GM18502 (cell line): ENCODE results near the gene ONECUT3.
A peak's percentile ranks its signal among the peaks of the same experiment; 100 is the strongest.

Experiments
- ATAC-seq: cut with Tn5 transposase; IDR thresholded peaks from one replicate; pipeline ENCODE4 v1.9.1; 2021; ENCODE audit warnings: mild to moderate bottlenecking; ENCODE audit not compliant: unreplicated experiment, poor library complexity

The ONECUT3 gene

DNA sequence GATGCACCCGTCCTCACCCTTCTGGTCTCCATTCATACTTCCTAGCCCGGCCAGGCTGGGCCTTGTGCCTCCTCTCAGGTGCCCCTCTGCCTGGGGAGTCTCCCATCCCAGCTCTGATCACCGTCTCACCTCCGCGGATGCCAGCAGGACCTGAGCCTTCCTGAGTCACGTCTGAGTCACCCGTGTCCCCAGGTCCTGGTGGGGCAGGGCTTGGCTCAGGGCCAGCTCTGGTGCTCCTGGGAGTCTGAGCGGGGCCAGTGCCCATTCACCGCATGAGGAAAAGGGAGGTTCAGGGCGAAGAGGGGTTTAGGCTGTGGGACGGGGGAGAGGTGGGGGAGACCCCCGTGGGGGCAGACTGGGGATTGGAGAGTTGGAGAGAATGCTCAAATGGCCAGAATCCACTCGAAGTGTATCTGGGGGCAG, 58.2 kb downstream of the ONECUT3 start:
- no peak for ATAC-seq

DNA sequence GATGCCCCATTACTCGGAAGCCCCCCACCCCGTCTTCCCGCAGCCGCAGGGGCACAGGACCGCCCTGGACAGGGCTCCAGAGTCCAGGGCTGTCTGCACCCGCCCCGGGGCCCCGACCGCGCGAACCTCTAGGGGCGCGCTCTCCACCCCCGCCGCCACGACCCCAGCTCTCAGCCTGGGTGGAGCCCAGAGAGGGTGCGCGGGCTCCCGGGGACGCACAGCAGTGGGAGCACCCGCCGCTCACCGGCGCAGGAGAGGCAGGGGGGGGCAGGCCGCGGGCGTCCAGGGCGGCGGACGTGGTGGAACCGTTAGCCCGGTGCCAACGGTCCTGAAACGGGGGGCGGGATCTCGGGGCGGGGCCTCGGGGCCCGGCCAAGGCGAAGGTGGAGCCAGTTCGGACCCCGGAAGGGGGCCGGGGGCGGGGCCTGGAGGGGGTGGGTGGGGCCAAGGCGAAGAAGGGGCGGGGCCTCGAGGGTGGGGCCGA, 58.7 kb downstream of the ONECUT3 start, which contains the start of gene ATP8B3:
ATP8B3 (minus strand) TSS at position 335 of the 484 bp plus-strand sequence. CDS start 540 bp downstream, outside the sequence.
- peak; percentile 31 for ATAC-seq

DNA sequence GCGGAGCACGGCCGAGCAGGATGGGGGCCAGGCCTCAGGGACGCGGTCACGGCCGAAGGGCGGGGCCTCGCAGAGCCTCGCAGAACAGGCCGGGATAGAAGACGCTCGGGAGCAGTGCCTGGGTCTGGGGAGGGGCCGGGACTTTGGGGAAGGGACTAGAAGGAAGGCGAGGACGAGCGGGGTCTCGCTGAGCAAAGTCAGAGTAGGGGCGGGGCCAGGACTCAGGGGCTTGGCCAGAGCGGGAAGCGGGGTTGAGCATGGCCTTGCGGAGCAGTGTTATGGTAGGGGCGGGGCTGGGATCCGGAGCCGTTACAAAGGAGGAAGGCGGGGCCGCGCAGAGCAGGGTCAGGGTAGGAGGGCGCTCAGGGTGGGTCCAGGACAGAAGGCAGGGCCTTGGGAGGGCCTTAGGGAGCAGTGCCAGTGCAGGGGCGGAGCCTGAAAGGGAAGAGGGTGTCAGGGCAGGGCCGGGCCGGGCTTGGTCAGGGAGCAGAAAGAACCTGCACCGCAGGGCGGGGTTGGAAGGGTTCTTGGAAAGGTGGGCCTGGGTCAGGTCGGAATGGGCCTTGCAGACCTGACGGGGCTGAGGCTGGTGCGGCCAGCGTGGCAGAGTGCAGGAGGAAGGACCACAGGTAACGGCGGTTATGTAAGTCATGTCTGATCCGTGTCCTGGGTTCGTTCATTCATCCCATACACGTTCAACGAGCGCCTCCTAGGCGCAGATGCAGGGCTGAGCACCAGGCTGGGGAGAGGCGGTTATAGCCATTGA, 59.3 kb downstream of the ONECUT3 start:
- ATAC-seq = peak; percentile 80

DNA sequence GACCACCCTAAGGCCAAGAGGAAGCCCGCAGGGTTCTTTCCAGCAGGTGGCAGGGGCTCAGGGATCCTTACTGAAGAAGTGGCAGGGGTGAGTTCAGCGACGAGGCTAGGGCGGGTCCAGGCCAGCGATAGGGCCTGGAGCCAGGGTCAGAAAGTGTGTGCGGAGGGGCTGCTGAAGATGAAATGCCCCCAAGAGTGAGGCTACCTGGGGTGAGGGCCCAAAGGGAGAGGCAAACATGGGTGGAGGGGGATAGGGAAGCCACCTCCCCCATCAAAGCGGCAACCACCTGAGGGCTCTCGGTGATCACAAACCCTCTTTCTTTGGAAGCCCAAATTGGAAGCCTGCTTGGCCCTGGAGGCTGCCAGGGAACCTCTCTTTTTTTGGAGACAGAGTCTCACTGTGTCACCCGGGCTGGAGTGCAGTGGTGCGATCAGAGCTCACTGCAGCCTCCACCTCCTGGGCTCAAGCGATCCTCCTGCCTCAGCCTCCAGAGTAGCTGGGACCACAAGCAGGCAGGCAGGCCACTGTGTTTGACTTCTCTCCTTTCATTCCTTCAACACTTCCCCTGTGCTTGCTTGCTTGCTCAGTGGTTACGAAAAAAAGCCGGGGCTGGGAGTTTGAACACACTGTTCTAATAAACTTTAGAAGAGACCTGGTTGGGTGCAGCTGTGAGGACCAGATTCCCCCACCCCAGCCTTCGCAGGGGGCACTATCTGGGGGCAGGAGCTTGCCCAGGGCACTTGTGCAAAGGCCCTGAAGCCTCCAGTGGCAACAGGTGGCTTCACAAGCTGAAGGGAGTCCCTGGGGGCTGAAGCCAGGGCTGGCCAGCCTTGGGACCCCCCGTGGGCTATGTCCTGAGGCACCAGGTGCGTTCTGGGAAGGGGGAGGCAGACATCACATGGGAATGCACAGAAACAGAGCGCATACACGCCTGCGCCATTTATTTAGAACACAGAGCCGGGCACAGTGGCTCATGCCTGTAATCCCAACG, 60.2 kb downstream of the ONECUT3 start:
- ATAC-seq = no peak

DNA sequence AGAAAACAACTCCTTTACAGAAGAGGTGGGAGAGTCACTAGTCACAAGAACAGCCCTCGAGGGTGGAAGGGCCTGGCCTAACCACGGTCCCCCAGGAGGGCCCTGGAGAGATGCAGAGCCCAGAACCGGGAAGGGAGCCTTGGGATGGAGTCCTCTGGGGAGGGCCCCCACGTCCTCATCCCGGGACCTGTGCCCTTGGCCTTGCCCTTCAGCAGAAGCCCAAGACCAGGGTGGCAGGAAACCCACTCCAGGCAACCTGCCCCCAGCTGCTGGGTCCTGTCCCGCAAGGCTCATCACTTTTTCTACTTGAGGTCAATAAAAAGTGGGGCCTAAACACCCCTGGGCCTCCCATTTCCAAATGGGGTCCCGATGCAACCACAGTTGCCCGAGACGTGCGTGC, 61.1 kb downstream of the ONECUT3 start:
- no peak for ATAC-seq

DNA sequence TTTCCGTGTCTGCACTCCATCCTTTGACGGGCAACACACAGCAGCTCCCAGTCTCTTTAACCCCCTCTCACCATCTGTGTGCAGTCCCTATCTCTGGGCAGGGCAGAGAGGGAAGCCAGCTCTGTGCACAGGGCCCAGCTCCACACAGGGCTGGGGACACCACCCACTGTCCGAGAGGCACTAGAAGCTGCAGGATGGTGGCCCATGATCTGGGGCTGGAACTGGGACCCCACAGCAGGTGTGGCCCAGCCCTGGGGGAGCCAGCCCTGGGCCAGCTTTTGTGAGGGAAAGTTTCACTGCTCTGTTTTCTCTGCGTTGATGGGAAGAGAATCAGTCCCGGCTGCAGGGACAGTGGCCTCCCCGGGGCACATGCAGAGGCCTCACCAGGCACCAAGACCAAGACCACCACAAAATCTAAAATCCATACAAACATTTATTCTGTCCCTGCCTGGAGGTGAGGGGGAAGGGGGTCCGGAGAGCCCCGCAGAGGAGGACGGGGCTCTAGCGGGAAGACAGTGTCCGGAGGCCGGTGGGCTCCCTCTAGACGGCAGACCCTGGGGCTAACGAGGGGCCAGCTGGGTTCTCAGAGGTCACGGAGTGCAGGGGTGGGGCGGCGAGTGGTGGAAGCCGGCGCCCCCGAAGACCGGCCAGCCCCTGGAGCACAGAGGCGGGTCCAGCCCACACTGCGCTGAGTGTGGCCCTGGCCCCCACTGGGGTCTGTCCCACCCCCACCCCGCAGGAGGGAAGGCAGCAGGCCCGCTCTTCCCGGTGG, 61.7 kb downstream of the ONECUT3 start:
- ATAC-seq = no peak

DNA sequence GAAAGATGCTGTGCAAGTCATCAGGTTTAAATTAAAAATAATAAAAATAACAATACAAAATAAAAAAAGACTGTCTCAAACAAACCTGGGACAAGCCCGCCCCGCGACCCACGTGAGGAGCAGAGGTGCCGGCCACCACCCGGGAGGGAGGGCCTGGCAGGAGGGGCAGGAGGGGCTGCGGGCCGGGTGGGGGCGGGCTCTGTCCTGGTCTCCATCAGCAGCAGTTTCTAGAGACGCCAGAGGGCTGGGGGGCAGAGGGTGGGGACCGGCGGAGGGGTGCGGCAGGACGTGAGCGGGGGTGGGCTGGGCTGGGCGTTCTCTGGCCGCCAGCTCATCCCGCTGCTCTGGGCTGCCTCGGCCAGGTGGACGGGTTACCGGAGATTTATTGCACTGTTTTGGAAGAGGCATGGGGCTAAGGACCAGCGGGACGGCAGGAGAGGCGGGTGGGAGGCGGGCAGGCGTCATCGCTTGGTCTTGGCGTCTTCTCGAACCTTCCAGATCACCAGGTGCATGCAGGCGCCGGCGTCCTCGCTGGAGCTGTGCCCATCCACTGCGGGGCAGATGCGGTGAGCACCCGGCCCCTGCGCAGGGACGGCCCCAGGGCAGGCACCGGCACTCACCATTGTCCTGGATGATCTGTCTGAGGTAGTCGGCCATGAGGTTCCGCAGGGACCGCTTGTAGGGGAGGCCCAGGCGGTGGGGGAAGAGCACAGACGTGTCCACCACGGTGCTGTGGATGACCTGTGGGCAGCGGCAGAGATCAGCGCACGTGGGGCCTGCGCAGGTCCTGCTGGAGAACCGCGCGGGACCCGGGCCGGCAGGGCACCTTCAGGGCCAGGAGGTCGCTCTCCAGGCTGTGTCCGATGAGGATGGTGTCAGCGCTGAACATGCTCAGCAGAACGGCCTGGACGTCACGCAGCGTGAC, 62.6 kb downstream of the ONECUT3 start:
- ATAC-seq = no peak

DNA sequence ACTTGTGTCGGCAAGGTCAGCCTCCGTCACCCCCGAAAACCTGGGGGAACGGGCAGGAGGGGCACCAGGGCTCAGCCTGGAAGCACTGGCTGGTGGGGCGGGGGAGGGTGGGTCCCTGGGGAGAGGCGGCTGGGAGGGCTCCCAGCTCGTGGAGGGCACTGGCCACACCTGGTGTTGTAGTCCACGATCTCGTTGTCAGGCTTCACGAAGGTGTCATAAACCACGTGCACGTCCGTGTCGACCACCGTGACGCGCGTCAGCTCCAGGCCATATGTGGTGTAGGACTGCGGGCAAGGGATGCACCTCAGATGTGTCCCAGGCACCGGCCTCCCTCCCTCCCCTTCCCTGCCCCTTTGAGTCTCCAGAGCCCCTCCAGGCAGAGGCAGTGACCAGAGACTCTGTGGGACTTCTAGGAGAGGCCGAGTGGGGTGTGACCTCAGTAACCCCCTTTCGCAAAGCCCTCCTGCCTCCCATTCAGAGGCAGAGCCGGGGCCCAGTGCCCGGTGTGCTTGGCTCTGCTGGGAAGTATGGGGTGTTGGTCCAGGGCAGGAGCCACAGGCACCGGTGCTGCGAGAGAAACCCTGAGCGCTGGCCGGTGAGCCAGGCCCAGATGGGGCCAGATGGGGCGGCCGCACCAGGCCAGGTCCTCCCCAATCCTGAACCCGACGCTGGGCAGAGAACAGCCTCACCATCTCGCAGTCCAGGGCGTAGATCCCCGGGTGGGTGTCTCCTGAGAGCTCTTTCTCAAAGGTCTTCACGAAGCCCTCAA, 63.4 kb downstream of the ONECUT3 start:
- ATAC-seq = no peak

DNA sequence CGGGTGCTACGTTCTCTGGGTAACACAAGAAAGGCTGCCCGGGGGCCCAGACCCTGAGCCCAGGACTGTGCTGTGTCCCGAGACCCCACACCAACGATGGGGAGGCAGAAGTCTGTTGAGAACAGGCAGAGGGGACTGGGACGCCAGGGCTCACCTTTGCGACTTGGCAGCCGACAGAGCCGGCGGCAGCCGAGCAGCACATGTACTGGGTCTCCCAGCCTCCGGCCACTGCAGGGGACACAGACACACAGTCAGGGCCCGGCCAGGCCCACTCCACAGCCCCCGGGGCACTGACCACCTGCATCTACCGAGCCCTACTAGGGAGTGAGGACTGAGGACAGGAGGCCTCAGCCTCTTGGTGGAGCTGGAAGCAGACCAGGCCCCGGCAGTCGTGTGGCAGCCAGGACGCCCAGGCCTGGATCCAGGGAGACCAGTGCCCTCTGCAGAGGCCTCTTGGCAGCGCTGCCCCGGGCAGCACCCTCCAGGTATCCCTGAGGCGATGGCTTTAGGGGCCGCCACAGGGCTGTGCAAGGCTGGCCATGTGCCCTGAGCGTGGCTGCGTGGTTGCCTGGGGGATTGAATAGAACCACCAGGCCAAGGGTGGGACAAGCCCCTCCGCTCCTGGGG, 64.4 kb downstream of the ONECUT3 start:
- no peak for ATAC-seq

DNA sequence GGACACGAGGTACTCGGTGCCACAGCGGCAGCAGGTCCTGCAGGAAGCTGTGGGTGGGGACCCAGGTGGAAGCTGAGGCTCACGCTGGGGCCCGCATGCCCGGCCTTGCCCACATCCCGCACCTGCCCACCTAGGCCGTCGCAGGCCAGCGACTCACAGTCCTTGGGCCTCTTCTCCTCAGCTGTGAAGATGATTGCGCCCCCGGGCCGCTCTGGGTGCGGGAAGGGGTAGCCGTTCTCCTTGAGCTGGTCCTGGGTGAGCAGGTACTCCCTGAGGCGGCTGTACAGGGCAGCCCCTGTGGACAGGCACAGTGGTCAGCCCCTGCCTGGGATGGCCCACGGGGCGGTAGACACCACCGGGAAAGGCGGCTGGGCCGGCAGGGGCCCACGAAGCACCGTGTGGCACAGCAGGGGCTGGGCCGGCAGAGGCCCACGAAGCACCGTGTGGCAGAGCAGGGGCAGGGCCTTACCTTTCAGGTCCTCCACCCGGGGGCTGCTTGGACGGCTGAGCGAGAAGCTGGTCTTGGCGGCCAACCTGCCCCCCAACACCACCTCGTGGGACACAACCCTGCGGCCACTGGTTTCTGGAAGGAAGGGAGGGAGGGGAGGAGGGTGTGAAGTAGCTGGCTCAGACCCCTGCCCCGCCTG, 65.4 kb downstream of the ONECUT3 start:
- no peak for ATAC-seq

DNA sequence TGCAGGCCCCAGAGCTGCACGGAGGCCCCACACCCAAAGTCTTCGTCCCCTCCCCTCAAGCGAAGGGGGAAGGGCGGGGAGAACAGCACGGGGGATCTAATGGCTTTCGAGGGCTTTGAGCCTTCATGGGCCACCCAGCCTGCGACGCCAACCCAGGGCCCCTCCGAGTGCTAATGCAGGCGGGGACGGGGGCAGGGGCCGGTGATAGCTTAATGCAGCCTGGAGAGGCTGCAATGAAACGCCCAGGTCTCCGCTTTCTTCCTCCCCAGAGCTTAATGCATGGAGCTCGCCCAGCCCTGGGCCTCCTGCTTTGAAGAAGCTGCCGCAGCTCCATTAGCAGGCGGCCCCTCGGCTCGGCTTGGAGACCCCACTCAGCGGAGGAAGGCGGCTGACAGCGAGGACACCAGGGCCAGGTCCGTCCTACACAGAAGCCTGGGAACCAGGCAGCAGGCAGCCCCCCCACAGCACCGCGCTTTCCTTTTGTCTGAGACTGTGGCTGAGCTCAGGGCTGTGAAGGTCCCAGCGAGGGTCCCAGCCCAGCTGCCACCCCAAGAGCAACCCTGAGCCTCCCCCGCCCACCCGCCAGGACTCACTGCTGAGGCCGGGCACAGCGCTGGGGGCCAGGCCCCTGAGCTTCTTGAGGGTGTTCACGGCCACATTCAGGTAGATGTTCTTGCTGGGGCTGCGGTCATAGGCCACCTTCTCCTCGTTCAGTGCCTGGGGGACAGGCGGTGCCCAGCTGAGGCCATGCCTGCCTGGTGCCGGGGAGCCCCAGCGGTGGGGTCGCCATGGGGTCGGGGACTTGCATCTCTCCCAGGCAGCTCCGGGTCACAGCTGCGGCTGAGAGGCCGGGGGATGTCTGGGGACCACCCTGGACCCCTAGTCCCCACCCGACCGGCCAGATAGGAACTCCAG, 66.3 kb downstream of the ONECUT3 start:
- ATAC-seq = no peak

DNA sequence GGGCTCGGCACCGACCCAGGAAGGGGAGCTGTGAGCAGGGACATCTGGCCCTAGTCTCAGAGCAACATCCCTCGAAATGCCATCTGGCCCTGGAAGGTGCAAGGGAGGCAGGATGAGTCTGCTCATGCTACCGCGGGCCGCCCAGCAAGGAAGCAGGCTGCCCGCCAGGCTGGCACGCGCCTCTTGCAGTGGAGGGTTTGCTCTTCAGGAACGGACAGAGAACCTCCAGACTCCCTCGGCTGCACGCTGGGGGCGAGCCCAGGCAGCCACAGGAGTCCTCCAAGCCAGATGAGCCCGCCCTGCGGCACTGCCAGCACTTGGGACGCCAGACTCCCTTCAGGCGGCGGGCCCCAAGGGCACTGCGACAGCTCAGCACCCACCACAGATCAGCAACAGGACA, 68.9 kb downstream of the ONECUT3 start:
- ATAC-seq = no peak

DNA sequence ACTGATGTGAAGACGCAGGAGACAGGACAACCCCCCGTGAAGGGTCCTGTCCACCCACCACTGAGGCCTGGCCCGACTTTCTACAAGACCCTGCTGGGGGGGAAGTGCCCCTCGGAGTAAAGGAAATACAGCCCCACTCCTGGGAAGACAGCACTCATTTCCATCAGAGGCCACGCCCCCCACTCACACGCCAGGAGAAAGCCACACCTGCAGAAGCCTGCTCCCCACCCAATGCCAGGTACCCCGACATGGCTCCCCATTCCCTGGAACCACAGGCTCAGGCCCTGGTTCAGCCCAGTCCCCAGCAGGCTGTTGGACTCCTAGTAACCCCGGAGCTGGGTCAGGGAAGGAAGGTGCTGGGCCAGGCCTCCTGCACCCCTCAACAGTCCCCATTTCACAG, 69.7 kb downstream of the ONECUT3 start:
- no peak for ATAC-seq

DNA sequence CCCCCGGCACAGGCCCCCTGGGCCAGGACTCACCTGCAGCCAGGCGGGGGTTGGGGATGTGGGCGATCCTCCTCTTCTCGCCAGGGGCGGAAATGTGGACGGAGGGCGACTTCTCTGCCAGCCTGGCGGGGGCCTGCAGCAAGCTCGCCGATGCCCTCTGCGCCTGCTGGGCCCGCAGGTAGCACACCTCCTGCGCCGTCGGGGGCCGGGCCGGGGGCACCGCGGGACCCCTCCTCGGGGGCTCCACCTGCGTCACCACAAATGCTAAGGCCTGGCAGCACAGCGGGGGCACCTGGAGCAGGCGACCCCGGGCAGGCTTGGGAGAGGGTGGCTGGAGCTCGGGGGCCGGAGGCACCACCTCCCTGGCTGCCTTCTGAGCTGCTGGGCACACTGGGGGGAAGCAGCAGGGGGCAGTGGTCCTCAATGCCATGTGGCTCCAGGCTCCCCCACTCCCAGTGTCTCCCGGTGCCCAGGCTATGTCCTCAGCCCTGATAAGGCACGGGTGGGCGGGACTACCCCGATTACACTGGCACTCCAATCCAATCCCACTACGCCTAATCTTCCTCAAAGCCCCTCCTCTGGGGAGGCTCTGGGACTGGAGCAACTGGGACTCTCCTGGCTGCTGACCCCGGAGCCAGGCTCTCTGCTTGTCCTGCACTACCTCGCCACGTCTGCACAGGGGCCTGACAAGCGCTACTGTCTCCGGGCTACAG, 70.4 kb downstream of the ONECUT3 start:
- ATAC-seq = no peak

DNA sequence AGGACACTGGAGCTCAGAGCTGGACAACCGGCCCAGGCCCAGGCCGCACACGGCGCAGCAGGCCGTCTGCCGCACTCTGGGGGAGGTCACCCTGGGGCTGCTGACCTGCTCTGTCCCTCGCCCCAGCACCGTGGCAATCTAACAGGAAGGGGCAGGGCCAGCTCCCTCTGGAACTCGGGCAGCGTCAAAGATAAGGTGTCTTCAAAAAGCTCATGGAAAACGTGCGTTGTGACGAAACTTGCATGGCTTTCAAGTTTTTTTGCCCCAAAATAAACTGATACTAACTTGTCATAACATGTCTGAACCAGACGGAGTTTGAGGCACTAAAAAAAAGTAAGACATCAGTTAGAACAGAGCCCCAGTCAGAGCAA, 70.9 kb downstream of the ONECUT3 start:
- no peak for ATAC-seq
